GM19193 (cell line): ENCODE results near the gene LCA5L.

Experiments
- POLR2A ChIP-seq: IDR thresholded peaks from 4 replicates; pipeline ENCODE4 v1.6.1; 2011; ENCODE audit not compliant: insufficient read depth, insufficient read length; ENCODE audit errors: extremely low read depth

The LCA5L gene

GRCh38 chr21:39429445-39429844 is 16.1 kb downstream of the LCA5L start:
- no peak for TF ChIP-seq POLR2A

- no peak for TF ChIP-seq POLR2A
Observed at GRCh38 chr21:39422527-39423241, 22.9 kb downstream of the LCA5L start.

DNA sequence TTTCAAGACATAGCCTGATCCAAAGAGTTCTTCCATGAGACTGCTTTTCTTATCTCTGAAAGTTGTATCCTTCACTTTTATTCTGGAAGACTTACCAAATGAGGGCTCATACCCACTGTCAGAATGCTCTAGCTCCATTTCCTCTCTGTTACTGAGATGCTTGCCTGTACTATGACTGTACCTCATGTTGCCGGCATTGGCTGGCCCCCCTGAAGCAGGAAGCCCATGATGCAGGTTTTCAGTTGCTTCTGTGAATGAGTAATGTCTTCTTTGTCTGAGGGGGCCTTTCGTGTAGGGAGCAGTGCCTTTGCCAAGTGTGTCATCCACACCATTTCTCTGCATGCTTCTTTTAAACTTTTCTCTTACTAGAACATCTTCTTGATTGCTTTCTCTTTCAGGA is 39.5 kb downstream of the LCA5L start:
- TF ChIP-seq POLR2A = no peak

GRCh38 chr21:39400173-39400572 is 45.4 kb downstream of the LCA5L start:
- TF ChIP-seq POLR2A = no peak

DNA sequence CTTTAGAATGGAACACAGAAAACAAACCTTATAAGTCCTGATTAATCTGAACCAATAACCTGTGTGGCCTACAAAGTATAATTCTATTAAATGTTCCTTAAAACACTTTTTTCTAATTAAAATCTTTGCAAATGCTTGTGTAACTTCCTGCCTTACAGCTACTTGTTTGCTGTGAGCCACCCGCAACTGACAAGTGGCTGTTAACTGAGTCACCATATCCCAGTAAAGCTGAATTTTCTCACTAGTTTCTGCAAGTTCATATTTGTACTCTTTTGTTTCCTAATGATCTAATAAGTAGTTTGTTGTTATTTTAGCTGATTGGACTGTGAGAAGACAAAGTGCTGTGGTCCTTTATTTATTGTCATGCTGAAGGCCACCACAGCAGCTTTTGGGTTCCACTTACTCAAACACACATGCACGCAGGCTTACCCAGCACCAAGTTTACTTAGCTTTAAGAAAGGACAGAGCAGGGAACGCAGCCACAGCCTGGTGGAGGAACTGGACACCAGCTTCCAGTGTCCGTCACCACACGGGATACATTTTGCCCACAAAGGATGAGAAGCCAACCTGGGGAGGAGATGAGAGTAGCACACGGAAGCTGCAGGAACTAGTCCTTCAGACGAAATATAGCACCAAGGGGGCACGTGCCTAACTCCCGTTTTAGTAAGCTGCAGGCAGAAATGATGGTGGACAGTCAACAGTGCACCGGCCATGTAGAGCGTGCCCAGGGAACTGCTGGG is 47.8 kb downstream of the LCA5L start:
- TF ChIP-seq POLR2A = no peak

GRCh38 chr21:39392981-39393380 is 52.6 kb downstream of the LCA5L start:
- TF ChIP-seq POLR2A = no peak

DNA sequence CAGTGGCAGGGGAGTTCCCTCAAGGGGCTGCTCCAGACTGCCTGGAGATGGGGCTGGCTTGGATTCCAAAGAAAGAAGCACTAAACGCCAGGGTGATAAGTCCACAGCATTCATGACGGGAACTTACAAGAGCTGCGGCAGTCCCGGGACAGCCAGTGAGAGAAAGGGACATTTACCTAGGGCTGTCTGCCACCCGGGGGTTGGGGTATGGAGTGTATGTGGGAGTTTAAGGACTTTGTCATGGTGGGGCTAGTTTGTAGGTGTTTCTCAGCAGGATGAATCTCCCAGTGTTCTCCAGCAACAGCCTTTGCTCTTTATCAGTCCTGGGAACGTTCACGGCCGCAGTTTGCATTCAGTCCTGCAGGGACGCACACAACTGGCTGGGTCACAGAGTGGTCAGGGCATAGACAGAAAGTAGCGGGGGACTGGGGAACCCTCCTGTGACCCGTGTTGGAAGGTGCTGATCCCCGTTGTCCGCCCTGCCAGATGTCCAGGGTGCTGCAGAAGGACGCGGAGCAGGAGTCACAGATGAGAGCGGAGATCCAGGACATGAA is 55.3 kb downstream of the LCA5L start:
- TF ChIP-seq POLR2A = no peak

DNA sequence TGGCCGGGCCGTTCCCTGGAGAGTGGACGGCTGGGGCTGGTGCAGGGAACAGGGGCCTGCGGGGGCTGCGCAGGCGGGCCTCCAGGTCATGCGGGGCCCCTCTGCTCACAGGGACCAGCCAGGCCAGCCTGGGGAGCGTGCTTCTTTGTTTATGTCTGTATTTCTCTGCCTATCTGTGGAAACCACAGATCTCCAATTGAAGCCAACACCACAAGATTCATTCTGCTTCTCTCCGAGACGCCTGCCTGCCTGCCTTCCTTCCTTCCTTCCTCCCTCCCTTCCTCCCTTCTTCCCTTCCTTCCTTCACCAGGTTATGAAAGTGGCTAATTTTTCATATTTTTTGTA is 56.8 kb downstream of the LCA5L start:
- no peak for TF ChIP-seq POLR2A

GRCh38 chr21:39388038-39388810 is 57.4 kb downstream of the LCA5L start:
- TF ChIP-seq POLR2A = peak; percentile 23

DNA sequence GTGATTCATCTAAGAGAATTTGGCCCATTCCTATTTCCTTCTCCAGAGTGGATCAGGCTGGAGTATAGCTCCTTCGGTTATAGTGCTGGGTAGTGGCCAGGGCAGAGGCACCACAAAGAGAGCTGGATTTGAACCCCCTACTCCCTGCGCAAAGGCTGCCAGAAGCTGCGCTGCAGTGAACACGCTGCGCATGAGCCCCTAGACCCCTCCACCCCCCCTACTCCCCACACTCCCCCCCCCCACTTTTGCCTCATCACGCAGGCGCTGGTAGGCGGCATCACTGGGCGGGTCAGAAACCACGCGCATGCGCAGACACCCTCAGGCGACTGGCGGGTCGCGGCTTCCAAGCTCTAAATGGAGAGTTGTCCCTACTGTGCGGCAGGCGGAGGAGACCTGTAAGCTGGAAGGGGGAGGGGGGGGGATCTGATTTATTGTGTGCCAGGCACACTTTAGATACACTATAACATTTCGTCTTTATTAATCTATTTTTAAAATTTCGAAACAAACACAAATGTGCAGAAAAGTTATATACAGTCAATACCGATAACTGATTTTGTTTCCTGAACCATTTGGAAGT is 58.0 kb downstream of the LCA5L start:
- peak; percentile 33 for TF ChIP-seq POLR2A

- TF ChIP-seq POLR2A = no peak
Observed at GRCh38 chr21:39386899-39387298, 58.7 kb downstream of the LCA5L start.

DNA sequence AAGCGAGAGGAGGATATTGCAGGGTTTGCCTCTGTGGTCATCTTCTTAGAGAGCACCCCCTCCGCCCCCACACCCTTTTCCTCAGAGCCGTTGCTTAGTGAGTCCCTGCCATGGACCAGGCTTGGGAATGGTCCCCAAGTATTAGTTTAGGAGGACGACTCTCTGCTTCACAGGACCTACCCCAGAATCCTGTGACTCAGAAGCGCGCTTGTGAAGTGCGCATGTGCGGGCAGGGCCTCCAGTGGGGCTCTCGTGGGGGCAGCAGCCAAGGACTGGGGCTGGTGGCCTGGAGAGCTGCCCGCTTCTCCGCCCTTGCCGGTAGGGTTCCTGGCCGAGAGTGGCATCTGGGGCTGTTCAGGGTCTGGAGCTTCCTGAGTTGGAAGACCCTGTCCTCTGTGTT is 59.4 kb downstream of the LCA5L start:
- no peak for TF ChIP-seq POLR2A

- no peak for TF ChIP-seq POLR2A
Observed at GRCh38 chr21:39385299-39386145, 60.1 kb downstream of the LCA5L start.

DNA sequence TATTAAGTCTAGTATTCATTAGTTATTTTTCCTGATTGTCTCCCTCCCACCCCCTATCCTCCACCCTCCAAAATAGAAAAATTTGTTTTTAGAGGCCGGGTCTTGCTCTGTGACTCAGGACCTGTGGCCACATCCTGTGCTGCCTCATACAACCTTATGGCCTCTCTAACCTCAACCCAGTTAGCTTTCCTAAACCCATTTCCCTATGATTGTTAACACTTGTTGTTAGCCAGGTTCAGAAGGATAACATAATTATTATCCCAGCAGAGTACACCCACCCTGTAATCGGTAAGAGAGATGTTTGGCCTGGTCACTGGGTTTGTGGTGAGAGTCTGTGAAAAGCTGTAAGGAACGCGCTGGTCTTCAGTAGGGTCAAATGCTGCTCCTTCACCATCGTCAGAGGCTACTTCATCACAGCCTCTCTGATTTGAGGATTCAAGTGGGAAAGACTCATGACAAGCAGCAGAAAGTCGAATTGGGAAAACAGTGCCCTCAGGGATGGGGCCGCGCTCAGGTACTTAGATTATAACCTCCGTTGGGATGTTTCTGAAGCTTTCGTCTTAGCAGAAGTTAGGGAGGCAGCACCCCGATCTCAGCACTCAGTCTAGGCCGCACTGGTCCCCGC is 60.8 kb downstream of the LCA5L start:
- TF ChIP-seq POLR2A = no peak
